ENCODE measurements around the gene PACS1. TPM values are rescaled to one million over a fixed set of nuclear protein-coding genes. Genes with fewer than 3 reads are reported as not detected.

PACS1 gene
- total and polyA plus RNA-seq, 7 experiments from 2014 or later: 48.0 to 314 (median 210) TPM

DNA sequence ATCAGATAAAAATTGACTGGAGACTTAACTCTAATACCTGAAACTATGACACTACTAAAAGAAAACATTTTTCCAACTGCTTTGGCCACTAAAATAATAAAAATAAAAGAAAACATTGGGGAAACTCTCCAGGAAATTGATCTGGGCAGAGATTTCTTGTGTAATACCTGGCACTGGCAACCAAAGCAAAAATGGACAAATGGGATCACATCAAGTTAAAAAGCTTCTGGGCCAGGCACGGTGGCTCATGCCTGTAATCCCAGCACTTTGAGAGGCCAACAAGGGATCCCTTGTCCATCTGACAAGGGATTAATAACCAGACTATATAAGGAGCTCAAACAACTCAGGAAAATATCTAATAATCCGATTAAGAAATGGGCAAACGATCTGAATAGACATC, 133.8 kb downstream of the PACS1 start:
- H3K36me3 Mint-ChIP-seq: peaks cover 4 to 36% (median 24%) of the 10 kb centered on the region in 5 donors
- no peak for ATAC-seq
- no peak overlapping the region for H3K27ac ChIP-seq (ENCODE audit: low read depth, low read length)
- peaks cover 0 to 32% (median 11%) of the 10 kb centered on the region in 11 donors for H3K9me3 Mint-ChIP-seq
- H3K36me3 ChIP-seq (ENCODE audit: control insufficient read depth in 2 of 3, insufficient read depth in 3 of 3, low read length in 3 of 3): peaks cover 0 to 18% (median 0%) of the 10 kb centered on the region in 3 experiments
- ChIA-PET CTCF (no interaction called here), POLR2A (interaction anchor here (0.6 kb wide), 1 partner anchor 85 kb away, joined by 3 read pairs; the partner anchor contains the start of gene YIF1A)
- no peak overlapping the region for H3K4me3 Mint-ChIP-seq
- H3K4me3 ChIP-seq (ENCODE audit: low read length): no peak overlapping the region
- no peak for DNase-seq
- intact Hi-C loops (cut with micrococcal nuclease): loop anchor here in 1 of 2 donors (5.0 kb wide), 1 partner anchor 37 kb away; no protein-coding TSS in a partner anchor
- H3K9me3 ChIP-seq (ENCODE audit: control insufficient read depth in 2 of 3, low read length in 3 of 3): peaks cover 0 to 6% (median 0%) of the 10 kb centered on the region in 3 experiments
- no peaks in the 10 kb centered on the region for H3K27me3 ChIP-seq (ENCODE audit: control insufficient read depth in 2 of 2, insufficient read depth in 2 of 2, low read length in 2 of 2)
- no peaks in the 10 kb centered on the region for H3K27me3 Mint-ChIP-seq
- H3K4me1 ChIP-seq (ENCODE audit: control insufficient read depth in 2 of 2, insufficient read depth in 2 of 2, low read length in 2 of 2): no peaks in the 10 kb centered on the region
- peaks cover under 1 to 15% (median 8%) of the 10 kb centered on the region in 7 donors for H3K4me1 Mint-ChIP-seq
- H3K27ac Mint-ChIP-seq: peak overlapping the region in 4 of 9 donors; percentile 32 to 53 (median 46)

- ATAC-seq: no peak
- peak overlapping the region in 3 of 9 donors; percentile 27 to 34 (median 32) for H3K27ac Mint-ChIP-seq
- H3K27me3 ChIP-seq (ENCODE audit: control insufficient read depth in 2 of 2, insufficient read depth in 2 of 2, low read length in 2 of 2): no peaks in the 10 kb centered on the region
- H3K27me3 Mint-ChIP-seq: no peaks in the 10 kb centered on the region
- H3K4me1 ChIP-seq (ENCODE audit: control insufficient read depth in 2 of 2, insufficient read depth in 2 of 2, low read length in 2 of 2): no peaks in the 10 kb centered on the region
- peaks cover 0 to 21% (median 0%) of the 10 kb centered on the region in 3 experiments for H3K36me3 ChIP-seq (ENCODE audit: control insufficient read depth in 2 of 3, insufficient read depth in 3 of 3, low read length in 3 of 3)
- DNase-seq: no peak
- H3K4me3 ChIP-seq (ENCODE audit: low read length): no peak overlapping the region
- H3K9me3 Mint-ChIP-seq: peaks cover 0 to 30% (median 10%) of the 10 kb centered on the region in 11 donors
- H3K9me3 ChIP-seq (ENCODE audit: control insufficient read depth in 2 of 3, low read length in 3 of 3): peaks cover 0 to 6% (median 0%) of the 10 kb centered on the region in 3 experiments
- H3K36me3 Mint-ChIP-seq: peaks cover 1 to 37% (median 21%) of the 10 kb centered on the region in 5 donors
- ChIA-PET POLR2A (no interaction called here), CTCF (no interaction called here)
- no peak overlapping the region for H3K4me3 Mint-ChIP-seq
- H3K27ac ChIP-seq (ENCODE audit: low read depth, low read length): no peak overlapping the region
- intact Hi-C loops (cut with micrococcal nuclease): loop anchor here in 1 of 2 donors (5.0 kb wide), 1 partner anchor 37 kb away; no protein-coding TSS in a partner anchor
- H3K4me1 Mint-ChIP-seq: peaks cover 5 to 15% (median 8%) of the 10 kb centered on the region in 7 donors
These were observed 134.3 kb downstream of the PACS1 start for GRCh38 chr11:66204412-66204811.

DNA sequence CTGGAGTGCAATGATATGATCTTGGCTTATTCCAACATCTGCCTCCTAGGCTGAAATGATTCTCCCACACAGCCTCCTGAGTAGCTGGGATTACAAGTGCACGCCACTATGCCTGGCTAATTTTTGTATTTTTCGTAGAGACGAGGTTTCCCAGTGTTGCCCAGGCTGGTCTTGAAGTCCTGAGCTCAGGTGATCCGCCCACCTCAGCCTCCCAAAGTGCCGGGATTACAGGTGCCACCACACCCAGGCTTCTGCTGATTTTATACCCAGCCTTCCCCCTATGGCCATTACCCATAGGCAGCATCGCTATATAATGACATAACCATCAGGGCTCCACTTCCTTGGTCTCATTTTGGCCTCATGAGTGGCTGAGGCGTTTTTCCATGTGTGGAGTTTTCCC, 137.7 kb downstream of the PACS1 start:
- DNase-seq (no peak), ATAC-seq (no peak)
- Histone ChIP-seq H3K27me3 (ENCODE audit: control insufficient read depth in 2 of 2, insufficient read depth in 2 of 2, low read length in 2 of 2) (no peaks in the 10 kb centered on the region), H3K4me3 (ENCODE audit: low read length) (no peak overlapping the region), H3K4me1 (ENCODE audit: control insufficient read depth in 2 of 2, insufficient read depth in 2 of 2, low read length in 2 of 2) (no peaks in the 10 kb centered on the region), H3K9me3 (ENCODE audit: control insufficient read depth in 2 of 3, low read length in 3 of 3) (no peaks in the 10 kb centered on the region), H3K27ac (ENCODE audit: low read depth, low read length) (no peak overlapping the region), H3K36me3 (ENCODE audit: control insufficient read depth in 2 of 3, insufficient read depth in 3 of 3, low read length in 3 of 3) (peaks cover 0 to 38% (median 11%) of the 10 kb centered on the region in 3 experiments)
- intact Hi-C loops (cut with micrococcal nuclease): no loop called here
- ChIA-PET POLR2A (no interaction called here), CTCF (no interaction called here)
- peaks cover 5 to 26% (median 13%) of the 10 kb centered on the region in 5 donors for H3K36me3 Mint-ChIP-seq
- H3K4me1 Mint-ChIP-seq: peaks cover 5 to 19% (median 8%) of the 10 kb centered on the region in 7 donors
- peak overlapping the region in 5 of 9 donors; percentile 21 to 73 (median 42) for H3K27ac Mint-ChIP-seq
- H3K9me3 Mint-ChIP-seq: peaks cover 0 to 11% (median 0%) of the 10 kb centered on the region in 11 donors
- H3K27me3 Mint-ChIP-seq: no peaks in the 10 kb centered on the region
- H3K4me3 Mint-ChIP-seq: no peak overlapping the region

GRCh38 chr11:66211100-66211499, 141.0 kb downstream of the PACS1 start:
- Mint-ChIP-seq H3K27ac (peak overlapping the region in 2 of 9 donors; percentile 51 to 65), H3K9me3 (peaks cover 0 to 2% (median 0%) of the 10 kb centered on the region in 11 donors), H3K27me3 (no peaks in the 10 kb centered on the region), H3K36me3 (peaks cover 7 to 28% (median 11%) of the 10 kb centered on the region in 5 donors), H3K4me3 (no peak overlapping the region), H3K4me1 (peaks cover 4 to 16% (median 7%) of the 10 kb centered on the region in 7 donors)
- Histone ChIP-seq H3K4me1 (ENCODE audit: control insufficient read depth in 2 of 2, insufficient read depth in 2 of 2, low read length in 2 of 2) (no peaks in the 10 kb centered on the region), H3K36me3 (ENCODE audit: control insufficient read depth in 2 of 3, insufficient read depth in 3 of 3, low read length in 3 of 3) (peaks cover 4 to 67% (median 18%) of the 10 kb centered on the region in 3 experiments), H3K4me3 (ENCODE audit: low read length) (no peak overlapping the region), H3K9me3 (ENCODE audit: control insufficient read depth in 2 of 3, low read length in 3 of 3) (no peaks in the 10 kb centered on the region), H3K27ac (ENCODE audit: low read depth, low read length) (no peak overlapping the region), H3K27me3 (ENCODE audit: control insufficient read depth in 2 of 2, insufficient read depth in 2 of 2, low read length in 2 of 2) (no peaks in the 10 kb centered on the region)
- CTCF ChIA-PET: interaction anchor here (1.0 kb wide), 1 partner anchor 10 kb away, joined by 3 read pairs; no protein-coding TSS in a partner anchor
- no peak for DNase-seq
- POLR2A ChIA-PET: no interaction called here
- intact Hi-C loops (cut with micrococcal nuclease): no loop called here
- ATAC-seq: no peak

GRCh38 chr11:66216911-66217310, 146.8 kb downstream of the PACS1 start:
- no peaks in the 10 kb centered on the region for H3K4me1 ChIP-seq (ENCODE audit: control insufficient read depth in 2 of 2, insufficient read depth in 2 of 2, low read length in 2 of 2)
- no peaks in the 10 kb centered on the region for H3K27me3 Mint-ChIP-seq
- no peaks in the 10 kb centered on the region for H3K9me3 Mint-ChIP-seq
- H3K36me3 Mint-ChIP-seq: peaks cover 16 to 45% (median 18%) of the 10 kb centered on the region in 5 donors
- ChIA-PET CTCF (no interaction called here), POLR2A (no interaction called here)
- H3K27ac ChIP-seq (ENCODE audit: low read depth, low read length): peak overlapping the region; percentile 10
- no peaks in the 10 kb centered on the region for H3K9me3 ChIP-seq (ENCODE audit: control insufficient read depth in 2 of 3, low read length in 3 of 3)
- no peak overlapping the region for H3K4me3 ChIP-seq (ENCODE audit: low read length)
- intact Hi-C loops (cut with micrococcal nuclease): no loop called here
- ATAC-seq (no peak), DNase-seq (no peak)
- H3K27me3 ChIP-seq (ENCODE audit: control insufficient read depth in 2 of 2, insufficient read depth in 2 of 2, low read length in 2 of 2): no peaks in the 10 kb centered on the region
- peak overlapping the region in 2 of 9 donors; percentile 36 to 43 for H3K27ac Mint-ChIP-seq
- H3K36me3 ChIP-seq (ENCODE audit: control insufficient read depth in 2 of 3, insufficient read depth in 3 of 3, low read length in 3 of 3): peaks cover 15 to 86% (median 18%) of the 10 kb centered on the region in 3 experiments
- no peak overlapping the region for H3K4me3 Mint-ChIP-seq
- peaks cover 2 to 17% (median 6%) of the 10 kb centered on the region in 7 donors for H3K4me1 Mint-ChIP-seq

DNA sequence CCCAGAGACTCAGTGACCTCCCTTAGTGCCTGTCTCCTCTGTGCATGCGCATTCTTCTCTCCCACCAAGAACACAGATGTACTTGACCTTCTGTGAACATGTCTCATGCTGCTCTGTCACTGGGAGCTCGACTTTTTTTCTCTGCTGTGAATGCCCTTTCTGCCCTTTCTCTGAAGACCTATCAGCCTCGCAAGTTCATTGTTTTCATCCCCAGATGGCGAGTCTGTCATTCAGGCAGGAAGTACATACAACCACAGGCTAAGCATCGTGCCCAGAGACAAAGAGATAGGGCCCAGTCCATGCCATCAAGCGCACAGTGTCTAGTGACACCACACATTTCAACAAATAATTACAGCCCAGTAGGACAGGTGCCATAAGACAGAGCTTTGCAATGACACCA, 148.0 kb downstream of the PACS1 start:
- CTCF ChIA-PET: interaction anchor here (0.6 kb wide), 1 partner anchor 49 kb away, joined by 4 read pairs; no protein-coding TSS in a partner anchor
- no peak for ATAC-seq

More for the DNA sequence above, 148.0 kb downstream of the PACS1 start:
- Mint-ChIP-seq H3K4me3 (no peak overlapping the region), H3K4me1 (peaks cover 12 to 25% (median 15%) of the 10 kb centered on the region in 7 donors), H3K9me3 (no peaks in the 10 kb centered on the region), H3K27me3 (no peaks in the 10 kb centered on the region), H3K36me3 (peaks cover 16 to 43% (median 22%) of the 10 kb centered on the region in 5 donors), H3K27ac (peak overlapping the region; percentile 4 to 76 (median 54))
- POLR2A ChIA-PET: no interaction called here
- Histone ChIP-seq H3K9me3 (ENCODE audit: control insufficient read depth in 2 of 3, low read length in 3 of 3) (no peaks in the 10 kb centered on the region), H3K36me3 (ENCODE audit: control insufficient read depth in 2 of 3, insufficient read depth in 3 of 3, low read length in 3 of 3) (peaks cover 14 to 89% (median 17%) of the 10 kb centered on the region in 3 experiments), H3K4me1 (ENCODE audit: control insufficient read depth in 2 of 2, insufficient read depth in 2 of 2, low read length in 2 of 2) (peaks cover 4 to 7% of the 10 kb centered on the region in 2 donors), H3K4me3 (ENCODE audit: low read length) (no peak overlapping the region), H3K27me3 (ENCODE audit: control insufficient read depth in 2 of 2, insufficient read depth in 2 of 2, low read length in 2 of 2) (no peaks in the 10 kb centered on the region), H3K27ac (ENCODE audit: low read depth, low read length) (peak overlapping the region; percentile 38)
- intact Hi-C loops (cut with micrococcal nuclease): no loop called here
- DNase-seq: no peak

Data from naive thymus-derived CD4-positive, alpha-beta T cell (primary cell).